Heart left ventricle (tissue), 13 donors: ENCODE measurements around the gene ZNF14.
"Not testable (repeated sequence)": the region's sequence is repeated elsewhere in the genome, so short reads cannot be mapped to it uniquely, and the experiment has no call there.

Experiments
- CTCF ChIP-seq, 12 donors: fragments of 200-600 bp; sonication (generic) in 4 of 12; IDR thresholded peaks; one replicate each; pipeline versions ENCODE4 v1.5.0 to v1.8.0; 2018 to 2022; ENCODE audit warnings: antibody characterized with exemption in 12 of 12, mild to moderate bottlenecking in 5 of 12
- POLR2A ChIP-seq, 2 donors: fragments of 450-650 bp; IDR thresholded peaks; one replicate each; pipeline ENCODE4 v1.6.1; 2017; ENCODE audit warnings: antibody characterized with exemption in 2 of 2, mild to moderate bottlenecking in 2 of 2, moderate library complexity in 2 of 2
- donor health status: ischemic (EF 13 %, LVEDD 7.1; RV severe dilation, severe dysfunction).
- donor health status: DM: no; HTN: yes; CAD: no.
- donor health status: DM: no; HTN: no; CAD: no.
- donor health status: ischemic (EF 25% LVEDD 6.9; RV normal size, moderate dysfunction).
- donor health status: ischemic (EF 25% LVEDD 5.7; RV mildly dilated, moderate dysfunction).
- donor health status: ischemic (EF 35%, LVEDD 5.7; RV mildly dilated, moderate dysfunction).
- donor health status: nonischemic (EF 11% LVEDD 7.7; RV severe dilation, severe dysfunction).
- donor health status: DM: yes; HTN: yes; CAD: no.
- donor health status: PGD.
- donor health status: ischemic (EF 29% LVEDD 5.4; RV normal size, mild dysfunction).
- donor health status: nonischemic (EF 23%, LVEDD 6.1; RV moderate dilation, normal function).

GRCh38 chr19:19781791-19782190 lies 48.9 kb upstream of the ZNF14 start:
- TF ChIP-seq POLR2A, CTCF (IDR thresholded peaks at IDR 0.05): not testable (repeated sequence)
